HG03342 (cell line): Measurements from ENCODE around the gene CHMP6.

Experiments used
- ATAC-seq: cut with Tn5 transposase; IDR thresholded peaks from one replicate; pipeline ENCODE4 v1.9.1; 2021; ENCODE audit warnings: mild to moderate bottlenecking, moderate library complexity; ENCODE audit not compliant: unreplicated experiment

CHMP6 gene

DNA sequence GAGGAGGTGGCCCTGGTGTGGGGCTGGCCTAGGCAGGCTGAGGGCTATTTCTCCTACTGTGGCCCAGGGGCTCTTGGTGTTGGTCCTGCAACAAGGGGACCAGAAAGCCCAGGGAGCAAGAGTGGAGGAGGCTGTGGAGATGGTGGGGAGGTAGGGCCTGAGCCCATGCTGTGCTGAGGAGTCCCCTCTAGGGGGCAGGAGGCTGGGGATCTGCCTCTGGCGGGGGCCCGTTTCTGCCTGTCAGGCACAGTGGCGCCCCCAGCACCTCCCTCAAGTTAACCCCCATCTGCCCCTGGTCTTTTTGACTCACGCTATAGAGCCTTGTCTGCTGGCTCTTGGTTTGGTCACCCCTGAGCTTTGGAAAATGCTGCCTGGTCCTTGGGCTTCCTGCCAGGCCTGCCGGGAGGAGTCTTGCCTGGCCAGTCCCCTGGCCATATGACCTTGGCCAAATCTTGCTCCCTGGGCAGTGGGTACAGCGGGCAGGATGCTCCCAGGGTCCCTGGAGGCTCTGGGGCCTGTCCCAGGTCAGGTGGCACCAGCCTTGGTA, 49.2 kb downstream of the CHMP6 start:
- ATAC-seq = no peak

DNA sequence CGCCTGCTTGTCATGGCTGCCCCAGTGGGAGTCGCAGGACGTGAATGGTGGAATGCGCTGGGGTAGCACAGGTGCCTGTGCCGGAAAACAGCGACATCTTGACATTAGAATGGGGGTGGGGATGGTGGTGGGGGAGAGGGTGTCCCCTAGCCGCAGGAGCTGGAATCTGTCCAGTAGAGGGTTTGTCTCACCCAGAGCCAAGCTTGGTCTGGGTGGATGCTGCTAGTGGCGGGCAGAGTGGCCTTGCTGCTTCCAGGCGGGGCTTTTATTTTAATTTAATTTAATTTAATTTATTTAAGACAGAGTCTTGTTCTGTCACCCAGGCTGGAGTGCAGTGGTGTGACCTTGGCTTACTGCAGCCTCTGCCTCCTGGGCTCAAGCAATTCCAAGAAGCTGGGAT, 51.0 kb downstream of the CHMP6 start:
- no peak for ATAC-seq

DNA sequence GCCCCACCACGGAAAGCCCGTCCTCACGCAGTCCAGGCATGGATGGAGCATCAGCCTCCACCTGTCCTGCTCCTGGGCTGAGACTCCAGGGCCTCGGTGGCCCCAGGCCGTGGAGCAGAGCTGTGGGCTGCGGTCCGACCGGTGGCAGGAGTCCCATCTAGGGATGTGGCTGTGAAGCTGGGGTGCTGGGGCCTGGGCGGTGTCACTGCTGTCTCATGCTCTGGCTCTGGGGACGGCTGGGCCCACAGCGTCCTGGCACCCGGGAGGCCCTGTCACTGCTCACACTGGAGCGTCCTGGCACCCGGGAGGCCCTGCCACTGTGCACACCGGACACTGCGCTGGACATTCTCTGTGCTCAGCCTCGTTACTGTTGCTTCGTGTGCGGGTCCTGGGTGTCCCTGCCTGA, 51.7 kb downstream of the CHMP6 start:
- ATAC-seq = no peak

DNA sequence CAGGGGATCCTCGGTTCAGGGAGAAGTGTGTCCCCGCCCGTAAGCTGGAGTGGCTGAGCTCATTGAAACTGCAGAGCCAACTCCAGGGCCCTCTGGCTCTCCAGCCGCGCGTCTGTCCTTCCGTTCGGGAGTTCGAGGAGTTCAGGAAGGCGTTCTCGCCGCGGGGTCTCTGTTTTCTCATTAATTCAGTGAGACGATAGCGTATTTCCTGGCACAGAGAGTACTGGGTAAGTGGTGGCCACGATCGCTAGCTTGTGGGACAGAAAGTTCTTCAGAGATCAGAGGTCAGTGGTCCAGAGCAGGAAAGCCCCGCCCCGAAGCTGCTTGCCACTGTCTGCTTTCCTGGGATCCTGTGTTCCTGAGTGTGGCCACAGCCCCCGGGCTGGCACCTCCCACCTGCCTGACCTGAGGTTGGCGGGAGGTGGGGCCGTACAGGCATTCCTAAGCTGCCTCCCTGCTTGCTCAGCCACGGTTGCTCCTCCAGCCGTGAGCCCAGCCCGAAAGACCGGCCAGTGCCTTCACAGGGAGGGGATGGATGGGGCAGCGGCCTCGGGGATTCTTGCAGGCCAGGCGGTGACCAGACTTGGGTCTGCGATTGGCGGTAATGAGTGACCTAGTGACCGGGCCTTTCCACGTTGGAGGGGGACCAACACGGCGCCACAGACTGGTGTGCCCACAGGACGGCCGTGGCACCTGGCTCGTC, 52.2 kb downstream of the CHMP6 start:
- no peak for ATAC-seq

DNA sequence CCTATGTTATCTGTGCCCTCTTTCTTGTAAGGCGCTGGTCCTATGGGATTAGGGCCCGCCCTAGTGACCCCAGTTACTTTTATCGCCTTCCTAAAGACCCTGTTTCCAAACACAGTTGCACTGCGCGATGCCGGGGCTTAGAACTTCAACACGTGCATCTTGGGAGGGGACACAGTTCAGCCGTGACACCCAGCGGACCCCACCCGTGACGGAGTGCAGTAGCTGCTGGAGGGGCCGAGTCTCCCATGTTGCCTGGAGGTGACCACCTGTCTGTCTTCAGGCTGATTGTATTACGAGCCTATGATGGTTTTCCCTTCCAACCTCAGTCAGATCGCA, 52.8 kb downstream of the CHMP6 start:
- ATAC-seq = no peak

DNA sequence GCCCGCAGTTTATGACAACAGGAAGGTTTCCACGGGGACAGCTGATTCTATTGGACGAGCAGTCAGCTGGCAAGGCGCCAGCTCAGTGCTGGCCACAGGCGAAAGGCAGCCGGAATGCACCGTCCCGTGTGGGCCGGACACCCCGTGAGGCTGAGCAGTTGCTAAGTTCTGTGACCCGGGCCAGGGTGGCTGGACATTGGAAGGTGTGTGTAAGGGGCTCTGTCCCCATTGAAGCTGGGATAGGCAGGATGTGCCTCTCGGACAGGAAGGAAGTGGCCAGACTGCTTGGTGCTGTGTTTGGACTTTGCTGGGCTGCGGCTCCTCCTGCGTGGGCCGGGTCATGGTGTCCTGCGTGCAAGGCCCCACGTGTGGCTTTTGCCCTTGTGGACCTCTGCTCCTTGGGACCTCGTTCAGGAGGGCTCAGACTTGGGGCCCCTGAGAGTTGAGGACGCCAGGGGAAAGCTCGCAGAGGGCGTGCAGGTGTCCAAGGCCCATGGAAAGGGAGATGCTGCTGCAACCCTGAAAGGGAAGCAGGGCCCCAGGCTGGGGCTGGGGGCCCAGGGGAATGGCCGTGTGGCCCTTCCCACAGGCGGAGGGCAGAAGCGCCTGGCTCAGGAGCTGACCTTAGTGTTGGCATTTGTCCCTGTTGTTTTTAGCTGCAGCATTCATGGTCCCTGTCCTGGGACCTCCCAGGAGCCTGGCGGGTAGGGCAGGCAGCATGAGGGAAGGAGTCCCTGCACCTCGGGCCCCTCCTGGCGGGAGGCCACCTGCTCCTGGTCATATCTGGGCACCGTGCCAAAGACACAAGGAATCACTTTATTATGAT, 53.3 kb downstream of the CHMP6 start:
- ATAC-seq = no peak

DNA sequence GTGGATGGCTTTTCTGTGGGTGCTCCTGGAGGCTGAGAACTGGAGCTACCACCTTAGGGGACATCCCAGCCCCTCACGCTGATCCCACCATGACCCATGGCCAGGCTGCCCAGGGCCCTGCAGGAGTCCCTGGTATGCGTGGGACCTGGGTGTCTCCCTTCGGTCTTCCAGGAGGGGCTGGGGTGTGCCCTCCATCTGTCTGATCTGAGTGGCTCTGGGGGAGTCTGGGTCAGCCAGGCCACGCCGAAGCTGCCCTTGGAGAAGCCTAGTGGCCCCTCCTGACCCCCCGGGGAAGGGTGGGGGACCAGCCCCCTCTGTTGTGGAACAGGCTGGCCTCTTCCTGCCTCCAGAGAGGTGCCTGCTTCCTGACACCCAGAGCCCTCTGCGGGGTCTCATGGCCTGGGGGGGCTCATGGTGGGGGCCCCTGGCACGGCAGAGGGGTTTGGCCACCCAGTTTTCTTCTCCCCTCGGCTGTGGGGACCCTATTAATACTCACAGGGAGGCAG, 54.0 kb downstream of the CHMP6 start:
- ATAC-seq = no peak

DNA sequence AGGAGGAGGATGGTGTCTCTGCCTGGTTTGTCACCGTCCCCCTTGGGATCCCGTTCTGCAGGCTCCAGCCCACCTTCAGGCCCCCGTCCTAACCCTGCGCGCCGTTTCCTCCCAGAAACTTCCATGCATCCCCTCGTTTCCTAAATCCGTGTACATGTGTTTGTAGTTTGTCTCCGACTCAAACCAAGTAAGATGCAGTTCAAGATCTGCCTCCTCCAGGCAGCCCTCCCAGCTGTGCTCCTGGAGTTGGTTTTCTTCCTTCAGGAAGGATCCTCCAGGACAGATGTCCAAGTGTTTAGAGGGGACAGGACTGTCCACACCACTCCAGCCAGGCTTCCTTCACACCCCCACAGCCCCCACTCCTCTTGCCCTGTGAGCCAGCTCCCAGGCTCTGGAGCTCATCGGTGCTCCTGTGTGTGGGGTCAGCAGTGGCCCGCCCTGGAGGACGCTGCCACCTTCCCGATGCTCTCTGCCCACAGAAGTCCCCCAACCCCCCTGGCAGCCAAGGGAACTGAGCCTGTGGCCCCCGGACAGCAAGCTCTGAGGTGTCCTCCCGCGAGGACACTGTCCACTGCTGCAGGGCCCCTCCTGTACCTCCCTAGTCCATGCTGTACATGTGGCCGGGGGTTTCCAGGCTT, 54.6 kb downstream of the CHMP6 start:
- ATAC-seq = no peak

DNA sequence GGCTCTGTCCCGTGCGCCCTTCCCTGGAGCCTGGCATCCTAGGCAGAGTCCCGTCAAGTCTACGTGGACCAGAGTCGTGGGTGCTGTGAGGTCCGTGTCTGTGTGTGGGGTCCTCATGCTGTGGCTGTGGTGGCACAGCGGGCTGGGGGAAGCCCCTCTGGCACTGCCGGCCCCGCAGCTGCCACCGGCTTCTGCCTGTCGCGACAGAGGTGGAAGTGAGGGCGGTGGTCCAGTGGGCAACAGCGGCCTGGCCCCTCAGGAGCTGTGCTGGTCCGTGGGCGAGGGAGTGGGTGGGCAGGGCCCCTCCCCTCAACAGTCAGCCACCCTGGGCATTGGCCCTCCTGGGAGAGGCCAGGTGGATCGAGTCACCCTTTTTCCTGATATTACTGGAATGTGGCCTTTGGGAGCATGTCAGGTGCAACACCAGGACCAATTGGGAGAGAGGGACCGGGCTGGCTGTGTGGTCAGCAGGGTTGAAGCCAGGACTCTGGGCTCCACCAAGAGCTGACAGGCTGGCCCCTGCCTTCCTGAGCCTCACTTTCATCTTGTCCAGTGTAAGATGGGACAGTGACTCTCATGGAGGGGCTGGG, 55.2 kb downstream of the CHMP6 start:
- no peak for ATAC-seq

DNA sequence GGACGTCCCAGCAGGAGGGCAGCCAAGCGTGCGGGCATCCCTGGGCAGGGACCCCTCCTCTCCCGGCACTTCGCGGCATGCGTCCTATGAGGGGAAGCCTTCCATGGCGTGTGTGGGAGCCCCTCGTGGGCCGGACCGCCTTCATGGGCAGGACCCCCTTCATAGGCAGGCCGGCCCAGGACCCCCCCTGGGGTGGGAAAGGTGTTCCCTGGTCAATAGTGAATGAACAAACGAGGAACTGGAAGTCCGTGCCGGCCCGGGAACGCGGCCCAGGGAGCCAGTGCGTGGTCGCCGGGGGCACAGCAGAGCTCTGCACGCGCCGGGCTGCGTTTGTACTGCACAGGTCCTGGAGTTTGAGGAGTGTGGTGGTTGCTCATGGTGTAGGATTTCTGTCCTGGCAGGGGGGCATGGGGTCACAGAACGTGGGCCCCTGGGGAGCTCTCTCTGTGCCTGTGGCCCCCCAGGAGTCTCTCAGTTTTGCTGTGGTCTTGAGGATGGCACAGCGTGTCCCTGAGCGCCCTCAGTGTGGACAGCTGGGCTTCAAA, 57.3 kb downstream of the CHMP6 start:
- ATAC-seq = no peak

DNA sequence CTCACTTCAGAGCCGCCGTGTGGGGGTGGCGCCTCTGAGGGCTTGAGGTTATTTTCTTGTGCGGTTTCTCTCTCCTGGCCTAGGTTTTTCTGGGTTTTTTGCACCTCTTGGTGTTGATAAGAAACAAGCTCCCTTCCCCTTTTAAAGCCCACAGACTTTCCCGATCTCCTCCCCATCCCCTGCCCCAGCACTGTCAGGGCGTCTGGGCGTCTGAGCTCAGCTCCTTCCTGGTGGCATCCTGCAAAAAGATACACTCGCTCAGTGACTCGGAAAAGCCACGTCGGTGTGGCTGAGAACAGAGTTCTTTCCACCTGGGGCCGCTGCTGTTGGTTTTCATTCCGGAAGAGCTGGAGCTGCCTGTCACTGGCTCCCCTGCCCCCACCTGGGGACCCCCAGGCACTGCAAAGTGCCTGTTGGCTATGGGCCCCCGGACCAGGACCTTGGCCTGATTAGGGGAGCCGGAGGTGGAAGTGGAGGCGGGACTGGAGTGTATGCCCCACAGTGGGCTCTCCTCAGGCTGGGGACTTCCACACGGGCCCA, 57.8 kb downstream of the CHMP6 start:
- no peak for ATAC-seq
